PC-9 (cell line): ENCODE data around the gene CLEC16A. TPM values are rescaled to one million over a fixed set of nuclear protein-coding genes. Genes with fewer than 3 reads are reported as not detected.

ENCODE experiments used
- BruUV-seq: library from RNA; stranded (reverse); fragments of 400-500 nt; replicated peaks from 2 replicates; lab custom pipeline; 2021; lab: Mats Ljungman, UMichigan
- CTCF ChIA-PET: fragments of 300-600 bp; sonication (Branson Sonifier 250); formaldehyde crosslinking; loops from one replicate; lab custom pipeline; 2022; ENCODE audit warnings: antibody characterized with exemption; lab: Charles Lee
- POLR2A ChIA-PET: fragments of 300-600 bp; sonication (Branson Sonifier 250); formaldehyde crosslinking; loops from one replicate; lab custom pipeline; 2022; ENCODE audit warnings: antibody characterized with exemption; ENCODE audit not compliant: unreplicated experiment; lab: Charles Lee
- DNase-seq, 2 experiments: peaks; one replicate each; pipeline versions ENCODE4 v3.0.0 to v3.0.0-alpha.2; 2015 to 2022; ENCODE audit warnings: mixed read lengths in 1 of 2
- H2AFZ ChIP-seq: fragments of 200-600 bp; sonication (generic); 2 replicates; pipeline ENCODE4 v1.8.1; 2017; ENCODE audit warnings: antibody characterized with exemption
- H3F3A ChIP-seq: fragments of 200-600 bp; sonication (generic); 2 replicates; pipeline ENCODE4 v1.8.1; 2017; ENCODE audit warnings: antibody characterized with exemption, mild to moderate bottlenecking, low read depth; ENCODE audit not compliant: insufficient read depth
- H3K27ac ChIP-seq: fragments of 200-600 bp; sonication (generic); 2 replicates; pipeline ENCODE4 v1.6.1; 2016; ENCODE audit warnings: mixed run types
- H3K27me3 ChIP-seq: fragments of 200-600 bp; sonication (generic); 2 replicates; pipeline ENCODE4 v1.6.1; 2016; ENCODE audit warnings: low read depth, mixed run types; ENCODE audit not compliant: insufficient read depth
- H3K36me3 ChIP-seq: fragments of 200-600 bp; sonication (generic); 2 replicates; pipeline ENCODE4 v1.6.1; 2016; ENCODE audit warnings: low read depth, mixed run types
- H3K4me1 ChIP-seq: fragments of 200-600 bp; sonication (generic); replicated peaks from 2 replicates; pipeline ENCODE4 v1.6.1; 2016; ENCODE audit warnings: mixed run types; ENCODE audit not compliant: insufficient read depth
- H3K4me2 ChIP-seq: fragments of 200-600 bp; sonication (generic); 2 replicates; pipeline ENCODE4 v1.6.1; 2017; ENCODE audit warnings: mixed run types
- H3K4me3 ChIP-seq: fragments of 200-600 bp; sonication (generic); 2 replicates; pipeline ENCODE4 v1.6.1; 2016; ENCODE audit warnings: mixed run types
- H3K79me2 ChIP-seq: fragments of 200-600 bp; sonication (generic); 2 replicates; pipeline ENCODE4 v1.6.1; 2017; ENCODE audit warnings: low read depth, mixed run types
- H3K9me2 ChIP-seq: fragments of 200-600 bp; sonication (generic); 2 replicates; pipeline ENCODE4 v1.8.1; 2017; ENCODE audit warnings: mild to moderate bottlenecking; ENCODE audit not compliant: insufficient read depth
- H3K9me3 ChIP-seq: fragments of 200-600 bp; sonication (generic); 2 replicates; pipeline ENCODE4 v1.8.1; 2016; ENCODE audit warnings: low read depth; ENCODE audit not compliant: insufficient read depth
- H4K20me1 ChIP-seq: fragments of 200-600 bp; sonication (generic); 2 replicates; pipeline ENCODE4 v1.8.1; 2017; ENCODE audit not compliant: insufficient read depth
- EZH2 ChIP-seq: fragments of 200-600 bp; sonication (generic); IDR thresholded peaks from 2 replicates; pipeline ENCODE4 v1.8.0; 2017; ENCODE audit warnings: antibody characterized with exemption, low read depth
- intact Hi-C: fragments of 100-400 bp; cut with micrococcal nuclease; formaldehyde crosslinking; loops from one replicate; pipeline ENCODE4 v1.10.0; 2022; ENCODE audit not compliant: unreplicated experiment
- total RNA-seq: library from RNA; stranded (reverse); gene quantifications from 2 replicates; pipeline ENCODE4 v1.2.3, GENCODE V29; 2021
- TF ChIP-seq, protein P1 (sequence below): fragments of 200-600 bp; sonication (generic); conservative IDR thresholded peaks from 2 replicates; pipeline ENCODE4 v1.6.1; 2017; ENCODE audit warnings: mixed run types, antibody characterized with exemption, mild to moderate bottlenecking, moderate library complexity

Gene CLEC16A
- total RNA-seq, 1 experiment from 2014 or later = 34.9 TPM

DNA sequence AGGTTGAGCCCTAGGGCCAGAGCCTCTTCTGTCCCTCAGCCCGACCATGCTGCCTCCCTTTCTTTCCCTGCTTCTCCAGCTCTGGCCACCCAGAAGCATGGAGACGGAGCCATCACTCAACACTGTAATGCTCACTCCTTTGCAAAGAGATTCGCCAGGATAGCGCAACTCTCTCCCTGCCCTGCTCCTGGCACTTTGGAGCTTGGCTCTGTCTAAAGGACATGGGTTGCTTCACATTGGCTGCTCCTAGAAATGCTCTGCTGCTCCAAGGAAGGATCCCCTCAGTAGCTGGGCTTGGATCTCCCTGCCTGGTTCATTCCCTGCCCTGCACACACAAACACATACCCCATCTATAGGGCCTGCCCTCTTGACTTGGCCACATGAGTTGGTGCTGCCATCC is 76.0 kb downstream of the CLEC16A start:
- Histone ChIP-seq H3F3A (peaks cover 15% of the 10 kb centered on the region; the same call in 1 of the 2 replicates), H3K79me2 (no peaks in the 10 kb centered on the region), H4K20me1 (no peaks in the 10 kb centered on the region), H2AFZ (no peak overlapping the region), H3K4me3 (no peak overlapping the region), H3K4me1 (peaks cover 23% of the 10 kb centered on the region), H3K27me3 (no peaks in the 10 kb centered on the region), H3K9me3 (no peaks in the 10 kb centered on the region), H3K4me2 (no peak overlapping the region), H3K9me2 (no peaks in the 10 kb centered on the region), H3K27ac (no peak overlapping the region), H3K36me3 (no peaks in the 10 kb centered on the region)
- no TSS peak for BruUV-seq
- intact Hi-C loops = no loop called here
- POLR2A ChIA-PET = no interaction called here
- no peak for TF ChIP-seq EZH2
- TF ChIP-seq, protein P1, sequence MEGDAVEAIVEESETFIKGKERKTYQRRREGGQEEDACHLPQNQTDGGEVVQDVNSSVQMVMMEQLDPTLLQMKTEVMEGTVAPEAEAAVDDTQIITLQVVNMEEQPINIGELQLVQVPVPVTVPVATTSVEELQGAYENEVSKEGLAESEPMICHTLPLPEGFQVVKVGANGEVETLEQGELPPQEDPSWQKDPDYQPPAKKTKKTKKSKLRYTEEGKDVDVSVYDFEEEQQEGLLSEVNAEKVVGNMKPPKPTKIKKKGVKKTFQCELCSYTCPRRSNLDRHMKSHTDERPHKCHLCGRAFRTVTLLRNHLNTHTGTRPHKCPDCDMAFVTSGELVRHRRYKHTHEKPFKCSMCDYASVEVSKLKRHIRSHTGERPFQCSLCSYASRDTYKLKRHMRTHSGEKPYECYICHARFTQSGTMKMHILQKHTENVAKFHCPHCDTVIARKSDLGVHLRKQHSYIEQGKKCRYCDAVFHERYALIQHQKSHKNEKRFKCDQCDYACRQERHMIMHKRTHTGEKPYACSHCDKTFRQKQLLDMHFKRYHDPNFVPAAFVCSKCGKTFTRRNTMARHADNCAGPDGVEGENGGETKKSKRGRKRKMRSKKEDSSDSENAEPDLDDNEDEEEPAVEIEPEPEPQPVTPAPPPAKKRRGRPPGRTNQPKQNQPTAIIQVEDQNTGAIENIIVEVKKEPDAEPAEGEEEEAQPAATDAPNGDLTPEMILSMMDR = no peak
- CTCF ChIA-PET = no interaction called here
- no peak for DNase-seq

DNA sequence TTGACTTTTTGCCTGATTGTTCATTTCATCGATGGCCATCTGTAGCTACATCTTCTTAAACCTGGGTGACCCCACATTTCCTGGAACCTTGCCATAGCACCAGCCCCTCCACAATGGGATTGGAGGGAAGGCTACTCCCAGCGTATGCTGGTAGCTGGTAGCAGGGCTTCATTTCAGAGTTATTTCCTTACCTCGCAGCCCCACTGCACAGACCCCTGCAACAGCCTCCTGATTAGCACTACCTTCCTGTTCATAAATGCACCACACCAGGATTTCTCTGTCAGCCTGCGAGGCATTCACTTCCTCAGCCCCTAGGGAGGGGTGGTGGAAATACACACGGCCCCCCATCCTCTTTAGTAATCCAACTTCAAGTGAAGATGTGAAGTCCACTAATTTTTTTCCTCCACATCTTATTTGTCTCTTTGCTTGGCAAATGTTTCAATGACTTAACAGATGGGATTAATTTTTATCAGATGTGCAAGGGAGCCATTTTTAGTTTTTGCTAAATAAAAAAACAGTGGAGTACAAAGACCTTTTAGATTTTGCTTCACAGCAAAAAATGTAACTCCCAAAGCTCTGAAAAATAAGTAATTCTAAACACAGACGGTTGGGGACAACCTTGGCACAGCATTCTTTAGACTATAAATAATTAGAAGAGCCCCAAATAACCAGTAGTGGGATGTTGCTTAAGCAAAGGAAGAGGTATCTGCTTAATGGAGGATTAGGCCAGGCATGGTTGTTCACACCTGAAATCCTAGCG is 76.6 kb downstream of the CLEC16A start:
- BruUV-seq = no TSS peak
- H3K36me3 ChIP-seq = no peaks in the 10 kb centered on the region
- H3K9me3 ChIP-seq = no peaks in the 10 kb centered on the region
- no peaks in the 10 kb centered on the region for H4K20me1 ChIP-seq
- no peak overlapping the region for H3K27ac ChIP-seq
- no peaks in the 10 kb centered on the region for H3K27me3 ChIP-seq
- no peaks in the 10 kb centered on the region for H3K9me2 ChIP-seq
- intact Hi-C loops = no loop called here
- CTCF ChIA-PET = no interaction called here
- peaks cover 12% of the 10 kb centered on the region; the same call in 1 of the 2 replicates for H3F3A ChIP-seq
- POLR2A ChIA-PET = no interaction called here
- H3K4me1 ChIP-seq = peaks cover 17% of the 10 kb centered on the region
- no peak overlapping the region for H3K4me3 ChIP-seq
- H3K79me2 ChIP-seq = no peaks in the 10 kb centered on the region
- no peak overlapping the region for H2AFZ ChIP-seq
- H3K4me2 ChIP-seq = no peak overlapping the region
- DNase-seq = no peak
- TF ChIP-seq, protein P1 = no peak

DNA sequence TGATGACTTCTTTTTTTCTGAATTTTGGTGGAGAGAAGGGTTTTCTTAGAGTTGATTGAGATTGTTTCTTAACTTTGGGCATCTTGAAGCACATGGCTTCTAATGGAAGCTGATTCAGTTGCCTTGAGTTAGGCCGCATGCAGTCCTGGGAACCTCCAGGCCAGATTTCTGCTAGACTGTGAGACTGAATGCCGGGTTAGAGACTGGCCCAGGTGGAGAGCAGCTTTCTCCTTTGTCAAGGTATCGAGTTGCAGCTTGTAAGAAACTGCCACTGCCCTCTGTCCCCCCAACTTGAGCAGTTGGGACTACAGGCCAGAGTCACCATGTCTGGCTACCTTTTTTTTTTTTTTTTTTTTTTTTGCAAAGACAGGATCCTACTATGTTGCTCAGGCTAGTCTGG is 77.6 kb downstream of the CLEC16A start:
- DNase-seq = no peak
- no peaks in the 10 kb centered on the region for H3K9me3 ChIP-seq
- no TSS peak for BruUV-seq
- no peaks in the 10 kb centered on the region for H3K9me2 ChIP-seq
- no peak overlapping the region for H3K27ac ChIP-seq
- intact Hi-C loops = no loop called here
- H3K4me1 ChIP-seq = peaks cover 7% of the 10 kb centered on the region; the same call in 1 of the 2 replicates
- H3K27me3 ChIP-seq = no peaks in the 10 kb centered on the region
- peaks cover 6% of the 10 kb centered on the region; the same call in 1 of the 2 replicates for H3F3A ChIP-seq
- POLR2A ChIA-PET = interaction anchor here (0.6 kb wide), 1 partner anchor 155 kb away, joined by 5 read pairs; no protein-coding TSS in a partner anchor
- H3K79me2 ChIP-seq = no peaks in the 10 kb centered on the region
- no peaks in the 10 kb centered on the region for H3K36me3 ChIP-seq
- H2AFZ ChIP-seq = no peak overlapping the region
- TF ChIP-seq EZH2 = no peak
- TF ChIP-seq, protein P1 = no peak
- no peak overlapping the region for H3K4me2 ChIP-seq
- CTCF ChIA-PET = no interaction called here
- H3K4me3 ChIP-seq = no peak overlapping the region
- no peaks in the 10 kb centered on the region for H4K20me1 ChIP-seq
